Neural progenitor cell (in vitro differentiated cells): Measurements from ENCODE around the gene CCNY.

Source experiments
- EZH2 ChIP-seq: fragments of 200-600 bp; sonication (generic); IDR thresholded peaks from 2 replicates; pipeline ENCODE4 v1.6.1; 2017; ENCODE audit warnings: antibody characterized with exemption, mild to moderate bottlenecking, moderate library complexity
- EZH2phosphoT487 ChIP-seq: fragments of 200-600 bp; sonication (generic); IDR thresholded peaks from 2 replicates; pipeline ENCODE4 v1.6.1; 2017; ENCODE audit warnings: antibody characterized with exemption
- TF ChIP-seq, protein P1 (sequence below): fragments of 200-600 bp; sonication (generic); IDR thresholded peaks from 2 replicates; pipeline ENCODE4 v1.5.1; 2017; ENCODE audit warnings: antibody characterized with exemption, mild to moderate bottlenecking

DNA sequence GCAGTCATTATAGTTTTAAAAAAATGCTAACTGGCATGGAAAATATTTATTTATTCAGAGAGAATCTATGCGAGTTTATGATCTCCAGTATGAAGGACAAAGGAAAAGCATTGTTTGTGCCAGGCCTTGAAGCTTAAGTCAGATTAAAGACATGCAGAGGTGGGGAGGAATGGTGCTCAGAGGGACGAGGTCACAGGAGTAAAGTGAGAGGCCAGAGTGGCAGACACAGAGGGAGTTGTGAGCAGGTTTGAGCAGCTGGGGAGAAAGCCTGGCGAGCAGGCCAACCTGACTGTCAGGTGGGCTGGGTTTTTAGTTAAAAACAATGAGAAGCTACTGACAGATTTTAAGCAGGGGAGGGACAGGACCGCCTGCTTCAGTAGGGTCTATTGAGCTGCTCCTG is 6.8 kb upstream of the CCNY start:
- TF ChIP-seq, protein P1, sequence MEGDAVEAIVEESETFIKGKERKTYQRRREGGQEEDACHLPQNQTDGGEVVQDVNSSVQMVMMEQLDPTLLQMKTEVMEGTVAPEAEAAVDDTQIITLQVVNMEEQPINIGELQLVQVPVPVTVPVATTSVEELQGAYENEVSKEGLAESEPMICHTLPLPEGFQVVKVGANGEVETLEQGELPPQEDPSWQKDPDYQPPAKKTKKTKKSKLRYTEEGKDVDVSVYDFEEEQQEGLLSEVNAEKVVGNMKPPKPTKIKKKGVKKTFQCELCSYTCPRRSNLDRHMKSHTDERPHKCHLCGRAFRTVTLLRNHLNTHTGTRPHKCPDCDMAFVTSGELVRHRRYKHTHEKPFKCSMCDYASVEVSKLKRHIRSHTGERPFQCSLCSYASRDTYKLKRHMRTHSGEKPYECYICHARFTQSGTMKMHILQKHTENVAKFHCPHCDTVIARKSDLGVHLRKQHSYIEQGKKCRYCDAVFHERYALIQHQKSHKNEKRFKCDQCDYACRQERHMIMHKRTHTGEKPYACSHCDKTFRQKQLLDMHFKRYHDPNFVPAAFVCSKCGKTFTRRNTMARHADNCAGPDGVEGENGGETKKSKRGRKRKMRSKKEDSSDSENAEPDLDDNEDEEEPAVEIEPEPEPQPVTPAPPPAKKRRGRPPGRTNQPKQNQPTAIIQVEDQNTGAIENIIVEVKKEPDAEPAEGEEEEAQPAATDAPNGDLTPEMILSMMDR = no peak
- no peak for TF ChIP-seq EZH2
- TF ChIP-seq EZH2phosphoT487 = no peak
